VCaP (cell line): ENCODE results near the gene SMARCD3.

ENCODE experiments used
- H3K27ac ChIP-seq: fragments of 450-650 bp; 2 replicates; pipeline ENCODE4 v1.5.1; 2017
- TF ChIP-seq, protein P1 (sequence below): fragments of 450-650 bp; conservative IDR thresholded peaks from 2 replicates; pipeline ENCODE4 v1.5.1; 2017; ENCODE audit warnings: mild to moderate bottlenecking, moderate library complexity

The SMARCD3 gene

DNA sequence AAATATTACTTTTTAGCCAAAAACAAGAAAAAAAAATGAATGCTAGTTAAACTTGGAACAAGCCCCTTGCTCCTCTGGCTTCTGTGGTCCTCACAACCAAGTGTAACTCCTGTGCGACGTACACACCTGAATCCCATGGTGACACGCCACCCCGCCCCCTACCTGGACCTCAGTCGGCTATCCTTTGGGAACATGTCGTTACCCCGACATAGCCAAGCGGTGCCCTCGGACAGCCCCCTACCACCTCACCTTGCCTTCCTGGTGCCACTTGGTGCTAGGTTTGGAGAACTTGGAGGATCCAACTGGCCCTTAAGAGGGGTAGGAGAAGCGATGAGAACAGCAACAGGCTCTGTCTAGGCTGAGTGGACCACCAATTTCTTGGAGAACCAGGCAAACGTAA, 12.0 kb upstream of the SMARCD3 start:
- TF ChIP-seq, protein P1, sequence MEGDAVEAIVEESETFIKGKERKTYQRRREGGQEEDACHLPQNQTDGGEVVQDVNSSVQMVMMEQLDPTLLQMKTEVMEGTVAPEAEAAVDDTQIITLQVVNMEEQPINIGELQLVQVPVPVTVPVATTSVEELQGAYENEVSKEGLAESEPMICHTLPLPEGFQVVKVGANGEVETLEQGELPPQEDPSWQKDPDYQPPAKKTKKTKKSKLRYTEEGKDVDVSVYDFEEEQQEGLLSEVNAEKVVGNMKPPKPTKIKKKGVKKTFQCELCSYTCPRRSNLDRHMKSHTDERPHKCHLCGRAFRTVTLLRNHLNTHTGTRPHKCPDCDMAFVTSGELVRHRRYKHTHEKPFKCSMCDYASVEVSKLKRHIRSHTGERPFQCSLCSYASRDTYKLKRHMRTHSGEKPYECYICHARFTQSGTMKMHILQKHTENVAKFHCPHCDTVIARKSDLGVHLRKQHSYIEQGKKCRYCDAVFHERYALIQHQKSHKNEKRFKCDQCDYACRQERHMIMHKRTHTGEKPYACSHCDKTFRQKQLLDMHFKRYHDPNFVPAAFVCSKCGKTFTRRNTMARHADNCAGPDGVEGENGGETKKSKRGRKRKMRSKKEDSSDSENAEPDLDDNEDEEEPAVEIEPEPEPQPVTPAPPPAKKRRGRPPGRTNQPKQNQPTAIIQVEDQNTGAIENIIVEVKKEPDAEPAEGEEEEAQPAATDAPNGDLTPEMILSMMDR = no peak

DNA sequence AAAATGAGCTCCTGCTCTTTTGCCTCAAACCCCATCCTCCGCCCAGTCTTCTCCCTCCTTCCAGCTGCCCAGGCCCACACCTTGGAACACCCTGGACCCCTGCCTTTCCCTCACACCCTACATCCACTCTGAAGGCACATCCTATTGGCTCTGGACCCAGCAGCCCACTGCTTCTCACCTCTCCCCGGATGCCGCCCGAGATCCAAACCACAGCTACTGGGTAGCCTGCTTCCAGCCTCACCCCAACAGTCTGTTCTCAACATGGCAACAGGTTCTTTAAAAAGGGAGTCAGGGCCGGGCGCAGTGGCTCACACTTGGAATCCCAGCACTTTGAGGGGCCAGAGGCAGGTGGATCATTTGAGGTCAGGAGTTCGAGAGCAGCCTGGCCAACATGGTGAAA, 9.5 kb upstream of the SMARCD3 start:
- H3K27ac ChIP-seq = no peak overlapping the region
- TF ChIP-seq, protein P1 = no peak

More for the DNA sequence above, 12.0 kb upstream of the SMARCD3 start:
- no peak overlapping the region for H3K27ac ChIP-seq

DNA sequence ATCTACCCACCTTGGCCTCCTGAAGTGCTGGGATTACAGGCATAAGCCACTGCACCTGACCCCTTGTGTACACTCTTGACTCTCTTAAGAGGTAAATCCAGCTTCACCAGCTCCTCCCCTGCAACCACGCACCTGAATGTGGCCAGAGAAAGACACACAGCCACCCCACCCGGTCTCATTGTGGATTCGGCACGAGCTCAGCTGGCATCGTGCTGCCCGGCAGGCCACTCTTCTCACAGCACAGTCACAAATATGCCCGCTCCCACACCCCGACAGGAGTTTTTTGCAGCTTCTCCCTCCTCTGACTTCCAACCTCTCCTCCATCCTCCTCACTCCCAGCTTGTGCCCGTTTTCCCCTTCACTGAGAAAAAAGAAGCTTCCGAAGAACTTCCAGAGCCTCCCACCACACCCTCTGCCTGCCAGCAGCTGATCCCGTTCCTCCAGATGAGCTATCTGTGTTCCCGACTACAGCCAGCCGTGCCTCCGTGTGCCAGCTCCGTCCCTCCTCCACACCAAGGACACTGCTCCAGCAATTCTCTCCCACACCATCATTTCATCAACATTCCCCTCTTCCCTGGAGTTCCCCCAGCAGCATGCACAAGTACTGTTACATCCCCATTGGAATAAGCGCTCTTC, 8.0 kb upstream of the SMARCD3 start:
- no peak overlapping the region for H3K27ac ChIP-seq
- TF ChIP-seq, protein P1 = no peak

DNA sequence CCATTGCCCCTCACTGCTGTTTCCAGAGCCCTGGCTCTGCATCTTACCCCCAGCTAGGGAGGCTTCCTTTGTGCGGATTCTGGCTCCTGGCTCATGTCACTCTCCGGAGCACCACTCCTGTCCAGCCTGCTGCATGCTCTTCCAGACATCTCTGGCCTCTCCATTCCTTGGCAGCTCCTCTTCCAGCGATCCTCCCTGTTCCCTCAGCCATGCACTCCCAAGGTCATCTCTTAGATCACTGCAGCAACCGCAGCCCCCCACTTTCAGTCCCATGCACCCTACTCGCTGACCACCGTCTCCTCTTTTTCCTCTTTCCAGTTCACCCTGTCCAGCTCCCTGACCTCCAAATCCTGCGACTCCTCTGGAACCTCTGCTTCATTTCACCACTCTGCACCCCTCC, 6.9 kb upstream of the SMARCD3 start:
- TF ChIP-seq, protein P1 = no peak
- H3K27ac ChIP-seq = no peak overlapping the region

DNA sequence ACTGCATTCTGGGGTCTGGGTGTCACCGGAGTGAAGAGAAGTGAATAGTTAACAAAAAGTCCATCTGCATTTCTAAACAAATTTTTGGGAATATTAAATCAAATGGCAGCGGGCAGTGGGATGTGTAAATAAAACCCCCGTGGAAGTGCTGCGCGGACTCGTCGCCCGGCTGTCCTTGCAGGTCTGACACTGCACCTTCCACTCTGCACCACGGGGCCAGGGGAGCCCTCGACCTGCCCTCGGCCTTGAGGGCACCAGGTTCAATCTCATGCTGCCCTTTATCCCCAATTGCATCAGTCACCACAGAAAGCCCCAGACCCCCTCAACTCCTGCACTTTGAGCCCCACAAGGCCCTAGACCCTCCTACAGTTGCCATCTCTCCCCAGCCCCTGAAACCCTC, 6.4 kb upstream of the SMARCD3 start:
- H3K27ac ChIP-seq = no peak overlapping the region
- TF ChIP-seq, protein P1 = no peak

DNA sequence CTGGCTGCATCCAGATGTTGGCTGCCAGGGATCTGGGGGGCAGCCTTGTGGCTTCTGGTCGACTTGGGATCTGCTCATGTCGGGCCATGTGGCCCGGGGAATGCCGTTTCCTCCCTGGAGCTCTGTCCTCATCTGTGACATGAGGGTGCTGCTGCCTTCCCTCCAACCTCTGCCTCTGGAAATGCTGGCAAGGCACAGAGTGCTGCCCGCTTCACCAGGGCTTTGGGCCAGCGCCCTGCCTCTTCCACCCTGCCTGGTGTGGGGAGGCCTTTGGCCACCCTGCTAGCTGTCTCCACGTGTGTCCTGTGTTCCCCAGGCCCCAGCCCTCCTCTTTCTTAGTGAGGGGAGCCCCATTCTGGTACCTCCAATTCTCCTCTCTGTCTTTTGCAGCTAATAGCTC, 5.8 kb upstream of the SMARCD3 start:
- no peak overlapping the region for H3K27ac ChIP-seq
- TF ChIP-seq, protein P1 = no peak

DNA sequence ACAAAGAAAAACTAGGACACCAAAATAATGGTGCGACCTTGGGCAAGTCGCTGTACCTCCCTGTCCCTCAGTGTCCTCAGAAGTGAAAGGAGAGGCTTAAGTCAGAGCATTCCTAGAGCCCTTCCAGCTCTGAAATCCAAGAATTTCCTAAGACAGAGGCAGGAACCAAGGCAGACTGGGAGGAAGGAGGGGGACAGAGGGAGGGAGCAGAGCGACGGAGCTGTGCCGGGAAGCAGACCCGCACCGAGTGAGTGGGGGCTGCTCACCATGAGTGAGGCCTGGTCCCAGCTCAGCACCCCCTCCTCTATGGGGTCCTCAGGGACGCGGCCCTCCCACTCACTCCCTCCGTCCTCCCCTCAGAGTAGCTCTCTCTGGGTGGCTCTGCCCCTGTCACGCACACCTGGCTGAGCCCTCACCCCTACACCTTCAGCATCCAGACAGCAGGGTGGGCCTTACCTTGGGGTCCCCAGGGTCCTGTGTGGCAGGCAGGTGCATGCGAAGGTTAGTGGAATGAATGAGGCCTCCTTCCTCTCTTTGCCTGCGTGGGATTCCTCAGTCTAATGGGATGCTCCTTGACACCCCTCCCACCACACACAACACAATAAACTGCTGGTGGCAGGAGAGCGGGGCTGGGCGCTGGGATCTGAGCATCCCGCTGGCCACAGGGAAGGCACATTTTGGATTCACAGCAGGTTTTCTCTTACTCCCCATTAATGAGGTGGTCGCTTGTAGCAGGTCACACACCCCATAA, 4.6 kb upstream of the SMARCD3 start:
- H3K27ac ChIP-seq = peak overlapping the region; percentile 85; the same call in 1 of the 2 replicates

More for the DNA sequence above, 4.6 kb upstream of the SMARCD3 start:
- TF ChIP-seq, protein P1 = no peak
